CD1c-positive myeloid dendritic cell (primary cell): Measurements from ENCODE around the gene ARHGAP32.
A peak's percentile ranks its signal among the peaks of the same experiment; 100 is the strongest.

ENCODE experiments used
- DNase-seq: peaks from one replicate; pipeline ENCODE4 v3.0.0-alpha.2; 2016; ENCODE audit errors: extremely low spot score

The ARHGAP32 gene

GRCh38 chr11:128956401-128957201 is 235.5 kb downstream of the ARHGAP32 start:
- peak; percentile 78 for DNase-seq

- no peak for DNase-seq
Measured at GRCh38 chr11:128955636-128956035, 236.5 kb downstream of the ARHGAP32 start.

GRCh38 chr11:128953151-128953550 is 239.0 kb downstream of the ARHGAP32 start:
- DNase-seq: no peak

GRCh38 chr11:128949791-128950454 is 242.2 kb downstream of the ARHGAP32 start:
- no peak for DNase-seq

- peak; percentile 15 for DNase-seq
Measured at GRCh38 chr11:128948583-128948982, 243.5 kb downstream of the ARHGAP32 start.

- DNase-seq: no peak
Measured at GRCh38 chr11:128947773-128948172, 244.4 kb downstream of the ARHGAP32 start.

- no peak for DNase-seq
Measured at GRCh38 chr11:128946648-128947047, 245.5 kb downstream of the ARHGAP32 start.

GRCh38 chr11:128943428-128943976 is 248.6 kb downstream of the ARHGAP32 start:
- DNase-seq: no peak

GRCh38 chr11:128942817-128943427 is 249.2 kb downstream of the ARHGAP32 start, which contains the start of gene TP53AIP1:
Gene TP53AIP1 (minus strand): TSS chr11:128942871. CDS start chr11:128937818, 5,053 bp downstream.
- no peak for DNase-seq

- no peak for DNase-seq
Measured at GRCh38 chr11:128942272-128942612, 249.9 kb downstream of the ARHGAP32 start.

GRCh38 chr11:128941573-128942271 is 250.4 kb downstream of the ARHGAP32 start:
- DNase-seq: no peak

GRCh38 chr11:128941110-128941509 is 251.0 kb downstream of the ARHGAP32 start:
- DNase-seq: peak; percentile 31

GRCh38 chr11:128940603-128941002 is 251.5 kb downstream of the ARHGAP32 start:
- no peak for DNase-seq

- DNase-seq: no peak
Measured at GRCh38 chr11:128940156-128940555, 252.0 kb downstream of the ARHGAP32 start.

GRCh38 chr11:128939591-128939990 is 252.5 kb downstream of the ARHGAP32 start:
- no peak for DNase-seq

- no peak for DNase-seq
Measured at GRCh38 chr11:128938156-128938885, 253.8 kb downstream of the ARHGAP32 start.

- DNase-seq: no peak
Measured at GRCh38 chr11:128937480-128937879, 254.6 kb downstream of the ARHGAP32 start.

- no peak for DNase-seq
Measured at GRCh38 chr11:128936606-128937251, 255.4 kb downstream of the ARHGAP32 start.

GRCh38 chr11:128934926-128935325 is 257.2 kb downstream of the ARHGAP32 start:
- DNase-seq: no peak

GRCh38 chr11:128934351-128934750 is 257.8 kb downstream of the ARHGAP32 start:
- no peak for DNase-seq
